ENCODE results near the gene DIP2A. TPM values are rescaled to one million over a fixed set of nuclear protein-coding genes. Genes with fewer than 3 reads are reported as not detected.
"Not testable (repeated sequence)": the region's sequence is repeated elsewhere in the genome, so short reads cannot be mapped to it uniquely, and the experiment has no call there.

DIP2A gene
- total RNA-seq, 5 donors from 2014 or later (not counting 1 experiment from before 2014, with no cell fraction given): 113 to 132 (median 128) TPM

- H3K9me3 ChIP-seq: no peaks in the 10 kb centered on the region
- no peak overlapping the region for H3K27ac ChIP-seq (ENCODE audit: low read length)
- H3K36me3 ChIP-seq (ENCODE audit: control insufficient read depth in 2 of 2, extremely low read depth in 1 of 2, insufficient read depth in 1 of 2, low read length in 1 of 2): peaks cover 13 to 44% of the 10 kb centered on the region in 2 donors
- peaks cover 29% of the 10 kb centered on the region for H3K36me3 Mint-ChIP-seq
- no peak for DNase-seq
- H3K27me3 Mint-ChIP-seq: no peaks in the 10 kb centered on the region
- H3K4me1 ChIP-seq (ENCODE audit: control insufficient read depth in 1 of 2, extremely low read depth in 1 of 2, insufficient read depth in 2 of 2, low read length in 2 of 2): peaks cover 2 to 21% of the 10 kb centered on the region in 2 experiments
- H3K27ac Mint-ChIP-seq: no peak overlapping the region
- H3K4me1 Mint-ChIP-seq: peaks cover 5 to 13% (median 13%) of the 10 kb centered on the region in 3 donors
- no peak overlapping the region for H3K4me3 Mint-ChIP-seq
- ATAC-seq (replicated peaks in 1 of 4): no peak
- POLR2A ChIA-PET: no interaction called here
- H3K4me3 ChIP-seq (ENCODE audit: control insufficient read depth in 1 of 2, extremely low read depth in 1 of 2, low read length in 1 of 2): no peak overlapping the region
- 94% methylated on average over 22 of the region's 31 CpGs for WGBS (ENCODE audit: insufficient coverage)
- no peaks in the 10 kb centered on the region for H3K27me3 ChIP-seq (replicated peaks in 1 of 2; ENCODE audit: control insufficient read depth in 2 of 2, extremely low read depth in 1 of 2, insufficient read depth in 2 of 2, low read length in 1 of 2)
- CTCF ChIA-PET: no interaction called here
- no peaks in the 10 kb centered on the region for H3K9me3 Mint-ChIP-seq
Measured at GRCh38 chr21:46429754-46430681, 28.7 kb upstream of the DIP2A start.

- Histone ChIP-seq H3K9me3 (no peaks in the 10 kb centered on the region), H3K4me3 (ENCODE audit: control insufficient read depth in 1 of 2, extremely low read depth in 1 of 2, low read length in 1 of 2) (no peak overlapping the region), H3K4me1 (ENCODE audit: control insufficient read depth in 1 of 2, extremely low read depth in 1 of 2, insufficient read depth in 2 of 2, low read length in 2 of 2) (peaks cover 0 to 6% of the 10 kb centered on the region in 2 experiments), H3K27me3 (replicated peaks in 1 of 2; ENCODE audit: control insufficient read depth in 2 of 2, extremely low read depth in 1 of 2, insufficient read depth in 2 of 2, low read length in 1 of 2) (no peaks in the 10 kb centered on the region), H3K36me3 (ENCODE audit: control insufficient read depth in 2 of 2, extremely low read depth in 1 of 2, insufficient read depth in 1 of 2, low read length in 1 of 2) (peaks cover 13 to 49% of the 10 kb centered on the region in 2 donors), H3K27ac (ENCODE audit: low read length) (no peak overlapping the region)
- Mint-ChIP-seq H3K27me3 (no peaks in the 10 kb centered on the region), H3K4me3 (peak overlapping the region in 1 of 3 donors; percentile 23), H3K9me3 (no peaks in the 10 kb centered on the region), H3K27ac (peak overlapping the region in 1 of 2 donors; percentile 49), H3K4me1 (peaks cover 0 to 7% (median 5%) of the 10 kb centered on the region in 3 donors), H3K36me3 (peaks cover 29% of the 10 kb centered on the region)
- no peak for DNase-seq
- CTCF ChIA-PET: no interaction called here
- POLR2A ChIA-PET: no interaction called here
- WGBS (ENCODE audit: insufficient coverage): 97% methylated on average over 21 of the region's 21 CpGs
- no peak for ATAC-seq (replicated peaks in 1 of 4)
Measured at GRCh38 chr21:46431448-46431847, 27.2 kb upstream of the DIP2A start.

- WGBS (ENCODE audit: insufficient coverage): 74% methylated on average over 22 of the region's 22 CpGs
- Histone ChIP-seq H3K4me3 (ENCODE audit: control insufficient read depth in 1 of 2, extremely low read depth in 1 of 2, low read length in 1 of 2) (no peak overlapping the region), H3K27ac (ENCODE audit: low read length) (no peak overlapping the region), H3K9me3 (no peaks in the 10 kb centered on the region), H3K36me3 (ENCODE audit: control insufficient read depth in 2 of 2, extremely low read depth in 1 of 2, insufficient read depth in 1 of 2, low read length in 1 of 2) (peaks cover 13 to 51% of the 10 kb centered on the region in 2 donors), H3K27me3 (replicated peaks in 1 of 2; ENCODE audit: control insufficient read depth in 2 of 2, extremely low read depth in 1 of 2, insufficient read depth in 2 of 2, low read length in 1 of 2) (no peaks in the 10 kb centered on the region), H3K4me1 (ENCODE audit: control insufficient read depth in 1 of 2, extremely low read depth in 1 of 2, insufficient read depth in 2 of 2, low read length in 2 of 2) (peaks cover 0 to 6% of the 10 kb centered on the region in 2 experiments)
- ChIA-PET POLR2A (no interaction called here), CTCF (no interaction called here)
- peak in 2 of 4 experiments; percentile 30 to 55 for ATAC-seq (replicated peaks in 1 of 4)
- peak overlapping the region in 1 of 2 donors; percentile 49 for H3K27ac Mint-ChIP-seq
- no peaks in the 10 kb centered on the region for H3K9me3 Mint-ChIP-seq
- H3K27me3 Mint-ChIP-seq: no peaks in the 10 kb centered on the region
- peak overlapping the region in 2 of 3 donors; percentile 23 to 43 for H3K4me3 Mint-ChIP-seq
- DNase-seq: peak in 8 of 35 experiments; percentile 3 to 34 (median 23)
- H3K36me3 Mint-ChIP-seq: peaks cover 29% of the 10 kb centered on the region
- peaks cover 0 to 7% (median 5%) of the 10 kb centered on the region in 3 donors for H3K4me1 Mint-ChIP-seq
Measured at GRCh38 chr21:46431884-46432488, 26.7 kb upstream of the DIP2A start.

- H3K9me3 ChIP-seq; H3K27me3 Mint-ChIP-seq; H3K27ac ChIP-seq (ENCODE audit: low read length); CTCF ChIA-PET; POLR2A ChIA-PET; H3K27me3 ChIP-seq (replicated peaks in 1 of 2; ENCODE audit: control insufficient read depth in 2 of 2, extremely low read depth in 1 of 2, insufficient read depth in 2 of 2, low read length in 1 of 2); DNase-seq; H3K4me3 Mint-ChIP-seq; H3K9me3 Mint-ChIP-seq; H3K27ac Mint-ChIP-seq; ATAC-seq (replicated peaks in 1 of 4): not testable (repeated sequence)
- peak overlapping the region in 1 of 2 donors; percentile 33 for H3K4me3 ChIP-seq (ENCODE audit: control insufficient read depth in 1 of 2, extremely low read depth in 1 of 2, low read length in 1 of 2)
- peaks cover 0 to 14% (median 11%) of the 10 kb centered on the region in 3 donors for H3K4me1 Mint-ChIP-seq
- peaks cover 0 to 13% of the 10 kb centered on the region in 2 experiments for H3K4me1 ChIP-seq (ENCODE audit: control insufficient read depth in 1 of 2, extremely low read depth in 1 of 2, insufficient read depth in 2 of 2, low read length in 2 of 2)
- peaks cover 13 to 58% of the 10 kb centered on the region in 2 donors for H3K36me3 ChIP-seq (ENCODE audit: control insufficient read depth in 2 of 2, extremely low read depth in 1 of 2, insufficient read depth in 1 of 2, low read length in 1 of 2)
- H3K36me3 Mint-ChIP-seq: peaks cover 32% of the 10 kb centered on the region
- WGBS (ENCODE audit: insufficient coverage): 100% methylated on average over 6 of the region's 11 CpGs
Measured at GRCh38 chr21:46433116-46433515, 25.6 kb upstream of the DIP2A start.

GRCh38 chr21:46434322-46434958 lies 24.3 kb upstream of the DIP2A start:
- Mint-ChIP-seq H3K4me1 (peaks cover 0 to 14% (median 11%) of the 10 kb centered on the region in 3 donors), H3K4me3 (no peak overlapping the region), H3K9me3 (no peaks in the 10 kb centered on the region), H3K36me3 (peaks cover 38% of the 10 kb centered on the region), H3K27me3 (no peaks in the 10 kb centered on the region), H3K27ac (peak overlapping the region in 1 of 2 donors; percentile 39)
- no peak for DNase-seq
- ChIA-PET POLR2A (no interaction called here), CTCF (interaction anchor here in 1 of 2 donors (0.6 kb wide), 1 partner anchor 34 kb away, joined by 3 read pairs; no protein-coding TSS in a partner anchor)
- Histone ChIP-seq H3K4me1 (ENCODE audit: control insufficient read depth in 1 of 2, extremely low read depth in 1 of 2, insufficient read depth in 2 of 2, low read length in 2 of 2) (peaks cover 0 to 13% of the 10 kb centered on the region in 2 experiments), H3K27me3 (replicated peaks in 1 of 2; ENCODE audit: control insufficient read depth in 2 of 2, extremely low read depth in 1 of 2, insufficient read depth in 2 of 2, low read length in 1 of 2) (no peaks in the 10 kb centered on the region), H3K4me3 (ENCODE audit: control insufficient read depth in 1 of 2, extremely low read depth in 1 of 2, low read length in 1 of 2) (no peak overlapping the region), H3K27ac (ENCODE audit: low read length) (no peak overlapping the region), H3K36me3 (ENCODE audit: control insufficient read depth in 2 of 2, extremely low read depth in 1 of 2, insufficient read depth in 1 of 2, low read length in 1 of 2) (peaks cover 7 to 62% of the 10 kb centered on the region in 2 donors), H3K9me3 (no peaks in the 10 kb centered on the region)
- WGBS (ENCODE audit: insufficient coverage): 95% methylated on average over 23 of the region's 23 CpGs
- no peak for ATAC-seq (replicated peaks in 1 of 4)

GRCh38 chr21:46435786-46436227 lies 22.9 kb upstream of the DIP2A start:
- Mint-ChIP-seq H3K4me3 (no peak overlapping the region), H3K9me3 (no peaks in the 10 kb centered on the region), H3K27me3 (no peaks in the 10 kb centered on the region), H3K36me3 (peaks cover 41% of the 10 kb centered on the region), H3K27ac (no peak overlapping the region), H3K4me1 (peaks cover 0 to 14% (median 11%) of the 10 kb centered on the region in 3 donors)
- Histone ChIP-seq H3K9me3 (no peaks in the 10 kb centered on the region), H3K4me3 (ENCODE audit: control insufficient read depth in 1 of 2, extremely low read depth in 1 of 2, low read length in 1 of 2) (no peak overlapping the region), H3K27me3 (replicated peaks in 1 of 2; ENCODE audit: control insufficient read depth in 2 of 2, extremely low read depth in 1 of 2, insufficient read depth in 2 of 2, low read length in 1 of 2) (no peaks in the 10 kb centered on the region), H3K27ac (ENCODE audit: low read length) (no peak overlapping the region), H3K36me3 (ENCODE audit: control insufficient read depth in 2 of 2, extremely low read depth in 1 of 2, insufficient read depth in 1 of 2, low read length in 1 of 2) (peaks cover 4 to 65% of the 10 kb centered on the region in 2 donors), H3K4me1 (ENCODE audit: control insufficient read depth in 1 of 2, extremely low read depth in 1 of 2, insufficient read depth in 2 of 2, low read length in 2 of 2) (peaks cover 0 to 13% of the 10 kb centered on the region in 2 experiments)
- WGBS (ENCODE audit: insufficient coverage): 98% methylated on average over 25 of the region's 29 CpGs
- no peak for DNase-seq
- ATAC-seq (replicated peaks in 1 of 4): no peak
- POLR2A ChIA-PET: no interaction called here
- CTCF ChIA-PET: no interaction called here

Data from T-cell (primary cell).